AG09309 (cell line): ENCODE results near the gene KLHL2.
A peak's percentile ranks its signal among the peaks of the same experiment; 100 is the strongest.

ENCODE experiments used
- DNase-seq: peaks from one replicate; pipeline ENCODE4 v3.0.0-alpha.2; 2010; ENCODE audit warnings: low read depth
- H3K4me3 ChIP-seq: 2 replicates; pipeline ENCODE4 v1.5.1; 2011; ENCODE audit warnings: mild to moderate bottlenecking, low read depth, low read length, moderate library complexity; ENCODE audit not compliant: control insufficient read depth
- CTCF ChIP-seq: IDR thresholded peaks from 2 replicates; pipeline ENCODE4 v1.5.1; 2011; ENCODE audit warnings: mild to moderate bottlenecking, low read depth, low read length, inconsistent platforms; ENCODE audit not compliant: insufficient read depth, control insufficient read depth; ENCODE audit errors: missing control alignments

Gene KLHL2

GRCh38 chr4:165351359-165352130, 144.2 kb downstream of the KLHL2 start:
- DNase-seq, result no peak
- TF ChIP-seq CTCF, result no peak
- no peak overlapping the region for H3K4me3 ChIP-seq

GRCh38 chr4:165355900-165356300, 148.5 kb downstream of the KLHL2 start:
- peak; percentile 45 for TF ChIP-seq CTCF
- H3K4me3 ChIP-seq, result no peak overlapping the region
- DNase-seq, result no peak

GRCh38 chr4:165359506-165359905, 152.1 kb downstream of the KLHL2 start:
- TF ChIP-seq CTCF, result no peak
- no peak overlapping the region for H3K4me3 ChIP-seq

GRCh38 chr4:165360041-165360695, 152.8 kb downstream of the KLHL2 start:
- peak; percentile 27 for DNase-seq

More at GRCh38 chr4:165359506-165359905, 152.1 kb downstream of the KLHL2 start:
- no peak for DNase-seq

GRCh38 chr4:165360985-165361670, 153.8 kb downstream of the KLHL2 start:
- H3K4me3 ChIP-seq, result no peak overlapping the region
- no peak for DNase-seq
- TF ChIP-seq CTCF, result no peak

More at GRCh38 chr4:165360041-165360695, 152.8 kb downstream of the KLHL2 start:
- H3K4me3 ChIP-seq, result no peak overlapping the region
- TF ChIP-seq CTCF, result no peak

GRCh38 chr4:165361810-165362209, 154.4 kb downstream of the KLHL2 start:
- no peak overlapping the region for H3K4me3 ChIP-seq
- no peak for DNase-seq
- TF ChIP-seq CTCF, result no peak
